Retinal pigment epithelial cell (primary cell): ENCODE data around the gene G3BP1.

Experiments
- DNase-seq: peaks from one replicate; pipeline ENCODE4 v3.0.0-alpha.2; 2010; ENCODE audit warnings: low read depth
- H3K4me3 ChIP-seq: 2 replicates; pipeline ENCODE4 v1.5.1; 2011; ENCODE audit warnings: mild to moderate bottlenecking, low read length, control low read depth, moderate library complexity
- TF ChIP-seq, protein P1 (sequence below): conservative IDR thresholded peaks from 2 replicates; pipeline ENCODE4 v1.5.1; 2011; ENCODE audit warnings: low read depth, low read length, control low read depth, inconsistent platforms

The G3BP1 gene

DNA sequence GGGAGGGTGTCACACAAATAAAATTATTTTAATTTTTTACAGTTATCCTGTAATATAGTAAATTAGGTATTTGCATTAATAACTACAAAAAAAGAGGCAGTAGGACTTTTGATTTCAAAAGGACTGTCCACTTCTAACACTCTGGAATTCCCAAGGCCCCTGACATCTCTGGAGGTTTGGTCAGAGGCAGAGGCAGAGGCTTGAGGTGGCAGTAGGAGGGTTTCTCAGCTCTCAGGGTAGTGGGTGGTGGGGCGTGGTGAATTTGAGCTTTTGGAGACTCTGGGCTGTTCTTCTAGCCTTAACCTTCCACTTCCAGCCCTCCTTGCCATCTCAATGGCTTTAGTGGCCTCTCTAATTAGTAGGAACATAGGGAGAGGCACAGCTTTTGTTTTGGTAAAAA, 36.1 kb upstream of the G3BP1 start:
- H3K4me3 ChIP-seq, result no peak overlapping the region
- no peak for DNase-seq
- TF ChIP-seq, protein P1, sequence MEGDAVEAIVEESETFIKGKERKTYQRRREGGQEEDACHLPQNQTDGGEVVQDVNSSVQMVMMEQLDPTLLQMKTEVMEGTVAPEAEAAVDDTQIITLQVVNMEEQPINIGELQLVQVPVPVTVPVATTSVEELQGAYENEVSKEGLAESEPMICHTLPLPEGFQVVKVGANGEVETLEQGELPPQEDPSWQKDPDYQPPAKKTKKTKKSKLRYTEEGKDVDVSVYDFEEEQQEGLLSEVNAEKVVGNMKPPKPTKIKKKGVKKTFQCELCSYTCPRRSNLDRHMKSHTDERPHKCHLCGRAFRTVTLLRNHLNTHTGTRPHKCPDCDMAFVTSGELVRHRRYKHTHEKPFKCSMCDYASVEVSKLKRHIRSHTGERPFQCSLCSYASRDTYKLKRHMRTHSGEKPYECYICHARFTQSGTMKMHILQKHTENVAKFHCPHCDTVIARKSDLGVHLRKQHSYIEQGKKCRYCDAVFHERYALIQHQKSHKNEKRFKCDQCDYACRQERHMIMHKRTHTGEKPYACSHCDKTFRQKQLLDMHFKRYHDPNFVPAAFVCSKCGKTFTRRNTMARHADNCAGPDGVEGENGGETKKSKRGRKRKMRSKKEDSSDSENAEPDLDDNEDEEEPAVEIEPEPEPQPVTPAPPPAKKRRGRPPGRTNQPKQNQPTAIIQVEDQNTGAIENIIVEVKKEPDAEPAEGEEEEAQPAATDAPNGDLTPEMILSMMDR, result no peak

DNA sequence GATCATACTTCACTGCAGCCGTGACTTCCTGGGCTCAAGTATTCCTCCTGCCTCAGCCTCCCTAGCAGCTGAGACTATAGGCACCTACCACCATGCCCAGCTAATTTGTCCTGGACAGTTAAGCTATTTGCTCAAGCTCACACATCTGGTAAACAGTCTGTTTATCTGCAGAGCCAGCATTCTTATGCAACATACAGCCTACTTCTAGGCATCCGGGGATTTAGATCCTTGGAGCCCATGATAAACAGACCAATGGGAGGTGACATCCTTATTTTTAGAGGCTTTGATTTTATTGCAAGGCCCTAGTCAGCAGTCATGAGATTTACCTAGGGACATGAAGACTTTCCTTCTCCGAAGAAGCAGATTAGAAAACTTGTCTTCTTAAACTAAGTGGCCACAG, 34.3 kb upstream of the G3BP1 start:
- no peak for DNase-seq
- no peak overlapping the region for H3K4me3 ChIP-seq
- TF ChIP-seq, protein P1, result no peak

DNA sequence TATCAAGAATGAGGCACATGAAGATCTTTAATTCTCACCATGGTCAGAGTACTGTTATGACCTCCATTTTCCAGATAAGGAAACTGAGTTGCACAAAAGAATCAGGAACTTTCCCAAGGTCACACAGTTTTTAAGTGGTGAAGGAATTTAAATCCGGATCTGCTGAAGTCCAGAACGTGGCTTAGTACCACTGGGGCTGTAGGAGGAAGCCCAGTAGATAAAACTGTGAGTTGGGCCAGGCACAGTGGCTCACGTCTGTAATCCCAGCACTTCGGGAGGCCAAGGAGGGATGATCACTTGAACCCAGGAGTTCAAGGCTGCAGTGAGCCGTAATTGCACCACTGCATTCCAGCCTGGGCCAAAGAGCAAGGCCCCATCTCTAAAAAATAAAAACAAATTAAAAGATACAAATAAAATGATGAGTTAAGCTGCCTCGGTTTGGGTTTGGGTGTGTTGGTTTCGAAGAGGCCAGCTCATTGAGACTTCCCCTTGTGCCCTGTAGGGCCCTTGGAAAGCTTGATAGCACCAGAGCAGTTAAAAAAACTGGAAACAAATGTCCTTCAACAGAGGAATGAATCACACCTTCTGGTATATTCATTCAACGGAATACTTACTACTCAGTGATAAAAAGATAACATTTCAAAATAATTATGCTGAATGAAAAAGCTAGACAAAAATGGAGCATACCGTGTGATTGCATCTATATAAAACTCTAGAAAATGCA, 33.5 kb upstream of the G3BP1 start:
- no peak for DNase-seq
- TF ChIP-seq, protein P1, result no peak
- H3K4me3 ChIP-seq, result no peak overlapping the region

DNA sequence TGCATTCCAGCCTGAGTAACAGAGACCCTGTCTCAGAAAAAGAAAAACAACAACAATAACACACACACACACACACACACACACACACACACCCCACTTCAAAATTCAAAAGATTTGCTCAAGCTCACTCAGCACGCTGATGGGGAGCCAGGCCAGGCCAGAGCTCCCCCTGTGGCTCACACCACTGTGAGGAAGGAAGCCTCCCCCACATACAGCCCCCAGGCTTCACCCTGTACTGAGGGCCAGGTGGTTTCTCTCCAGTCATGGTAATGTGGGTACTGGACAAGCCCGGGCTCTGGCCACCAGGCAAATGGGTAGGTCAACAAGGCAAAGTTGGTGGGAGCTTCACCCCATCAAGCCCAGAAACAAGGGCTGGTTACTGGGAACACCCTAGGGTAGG, 32.4 kb upstream of the G3BP1 start:
- no peak overlapping the region for H3K4me3 ChIP-seq
- no peak for DNase-seq
- TF ChIP-seq, protein P1, result no peak

DNA sequence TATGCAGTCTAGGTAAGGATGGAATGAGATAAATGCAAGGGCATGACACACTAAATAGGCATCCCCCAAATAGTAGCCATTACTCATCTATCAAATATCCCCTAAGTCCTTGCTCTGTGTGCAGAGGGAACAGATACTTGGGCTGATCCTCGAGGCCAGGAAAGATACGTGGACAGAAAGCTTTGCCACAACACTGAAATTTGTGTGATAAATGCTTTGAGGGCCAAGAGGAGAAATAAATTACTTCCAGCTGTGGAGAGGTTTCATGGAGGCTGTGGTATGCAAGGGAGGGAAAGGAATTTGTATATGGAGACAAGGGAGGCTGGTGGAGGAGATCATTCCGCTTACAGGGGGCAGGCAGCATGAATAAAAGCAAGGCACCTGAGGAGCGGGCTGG, 31.8 kb upstream of the G3BP1 start:
- H3K4me3 ChIP-seq, result no peak overlapping the region
- TF ChIP-seq, protein P1, result no peak
- DNase-seq, result no peak

DNA sequence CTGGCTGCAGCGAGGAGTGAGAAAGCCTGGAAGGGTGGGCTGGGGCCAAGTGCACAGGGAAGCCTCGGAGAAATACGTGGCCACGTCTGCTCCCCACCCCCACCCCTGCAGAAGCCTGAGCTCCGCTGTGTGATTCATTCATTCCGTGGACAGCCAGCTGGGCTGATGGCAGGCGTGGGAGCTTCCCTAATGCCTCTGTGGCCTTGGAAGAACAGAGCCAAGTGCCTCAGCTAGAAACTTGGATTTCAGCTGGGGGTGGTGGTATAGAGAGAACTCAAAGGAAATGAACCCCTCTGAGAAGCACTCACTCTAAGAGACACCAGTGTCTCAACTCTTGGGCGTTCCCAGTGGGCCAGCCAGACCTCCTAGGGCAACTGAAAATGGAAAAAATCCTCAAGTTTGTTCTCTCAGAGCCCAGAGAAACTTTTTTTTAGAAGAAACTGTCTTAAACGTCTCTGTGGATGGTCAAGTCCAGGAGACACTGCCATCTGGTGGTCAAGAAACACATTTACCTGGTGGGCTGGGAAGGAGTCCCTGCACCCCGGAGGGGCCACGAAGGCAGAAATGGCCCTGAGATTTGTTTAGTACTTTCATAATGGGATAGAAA, 31.3 kb upstream of the G3BP1 start:
- peak; percentile 43 for DNase-seq
- no peak overlapping the region for H3K4me3 ChIP-seq
- TF ChIP-seq, protein P1, result peak; percentile 80

DNA sequence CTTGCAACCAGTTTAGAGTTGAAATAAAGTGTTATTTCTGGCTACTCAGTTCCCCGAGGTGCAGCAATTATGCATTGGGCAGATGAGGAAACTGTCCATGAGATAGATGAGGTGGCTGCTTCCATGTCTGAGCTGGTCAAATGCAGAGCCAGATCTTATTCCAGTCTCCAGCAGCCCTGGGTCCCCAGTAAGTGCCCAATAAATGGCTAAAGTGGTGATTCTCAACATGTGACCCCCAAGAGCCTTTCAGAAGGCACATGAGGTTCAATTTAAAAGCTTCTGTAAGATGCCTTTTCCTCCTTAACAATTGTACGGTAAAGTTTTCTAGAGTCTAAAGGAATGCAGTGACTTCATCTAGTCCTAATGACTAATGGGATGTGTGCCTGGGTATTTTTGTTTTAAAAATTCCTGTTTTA, 30.8 kb upstream of the G3BP1 start:
- peak; percentile 37 for DNase-seq
- no peak overlapping the region for H3K4me3 ChIP-seq
- TF ChIP-seq, protein P1, result no peak
